Measurements from ENCODE around the gene GCN1.

The GCN1 gene

DNA sequence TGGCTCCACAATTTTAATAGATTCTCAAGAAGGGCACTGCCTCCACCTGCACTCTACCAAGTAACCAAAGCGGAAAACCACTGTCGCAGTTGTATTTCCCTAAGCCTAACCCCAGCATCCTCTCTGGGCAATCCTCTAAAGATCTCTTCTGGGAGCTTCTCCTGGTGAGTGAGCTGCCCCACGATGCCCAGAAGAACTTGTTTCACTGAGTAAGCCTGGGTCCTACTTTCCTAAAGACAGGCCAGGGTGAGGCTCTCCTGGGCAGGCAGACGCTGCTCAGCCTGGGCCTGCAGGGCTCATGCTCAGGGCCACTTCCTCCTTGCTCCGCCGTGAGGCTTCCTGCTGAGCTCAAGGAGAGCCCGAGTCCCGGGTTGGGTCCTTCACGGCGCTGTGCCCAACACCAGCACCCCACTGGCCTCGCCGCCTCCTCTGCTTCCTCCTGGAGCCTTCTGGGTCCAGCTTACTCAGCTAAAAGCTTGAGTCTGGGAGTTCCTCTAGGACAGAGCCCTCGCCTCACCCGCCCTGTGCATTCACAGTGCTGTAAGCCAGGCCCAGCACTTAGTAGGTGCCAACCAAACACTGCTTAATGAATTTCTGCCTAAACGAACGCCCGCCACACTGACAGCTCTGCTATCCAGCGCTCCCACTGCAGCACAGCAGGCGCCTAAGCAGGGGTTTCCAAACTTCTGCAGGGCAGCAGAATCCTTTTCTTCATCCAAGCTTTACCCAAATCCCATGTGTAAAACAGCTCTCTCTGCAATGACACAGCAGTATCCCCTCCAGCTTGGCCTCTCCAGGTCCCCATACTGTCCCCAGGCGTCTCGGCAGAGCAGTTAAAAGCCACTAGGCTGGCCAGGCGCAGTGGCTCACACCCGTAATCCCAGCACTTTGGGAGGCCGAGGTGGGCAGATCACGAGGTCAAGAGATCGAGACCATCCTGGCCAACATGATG, 83.7 kb downstream of the GCN1 start:
- no peak for DNase-seq

DNA sequence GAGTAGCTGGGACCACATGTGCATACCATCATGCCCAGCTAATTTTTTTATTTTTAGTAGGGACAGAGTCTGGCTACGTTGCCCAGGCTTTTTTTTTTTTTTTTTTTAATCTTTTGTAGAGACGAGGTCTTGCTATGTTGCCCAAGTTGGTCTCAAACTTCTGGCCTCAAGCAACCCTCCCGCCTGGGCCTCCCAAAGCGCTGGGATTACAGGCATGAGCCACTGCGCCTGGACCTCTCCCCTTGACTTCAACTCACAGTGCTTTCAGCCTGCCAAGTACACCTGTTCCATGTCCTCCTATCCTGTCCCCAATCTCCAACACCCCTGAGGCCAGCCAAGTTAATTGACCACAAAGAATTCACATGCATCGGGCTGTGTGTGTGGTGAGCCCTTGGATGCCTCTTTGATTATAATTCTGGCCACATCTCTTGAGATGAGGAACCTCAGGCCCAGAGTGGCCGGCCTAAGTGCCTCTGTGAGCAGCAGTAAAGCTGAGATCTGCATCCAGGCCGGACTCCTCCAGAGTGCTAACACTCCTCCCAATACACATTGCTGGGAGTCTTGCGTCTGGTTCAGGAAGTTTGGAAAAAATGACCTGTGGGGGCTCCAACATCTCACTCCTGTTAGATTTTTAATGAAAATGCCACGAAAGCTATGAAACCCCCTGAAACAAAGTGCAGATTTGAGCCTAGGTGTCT, 84.8 kb downstream of the GCN1 start:
- no peak for DNase-seq

DNA sequence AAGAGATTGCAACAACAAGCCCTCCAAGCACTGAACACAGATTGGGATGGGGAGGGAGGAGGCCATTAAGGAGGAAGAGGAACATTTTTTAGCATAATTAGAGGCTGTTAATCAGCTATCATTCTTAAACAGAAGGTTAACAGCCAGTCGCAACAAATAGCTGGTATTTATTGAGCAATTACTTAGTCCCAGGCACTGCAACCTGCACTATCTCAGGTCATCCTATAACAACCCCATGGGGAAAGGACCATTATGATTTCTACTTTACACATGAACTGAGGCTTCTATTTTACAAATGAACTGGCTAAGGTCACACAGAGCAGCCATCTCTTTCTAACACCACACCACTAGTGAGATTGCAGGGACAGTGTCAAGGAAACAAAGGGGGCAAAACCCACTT, 88.4 kb downstream of the GCN1 start:
- DNase-seq: no peak

DNA sequence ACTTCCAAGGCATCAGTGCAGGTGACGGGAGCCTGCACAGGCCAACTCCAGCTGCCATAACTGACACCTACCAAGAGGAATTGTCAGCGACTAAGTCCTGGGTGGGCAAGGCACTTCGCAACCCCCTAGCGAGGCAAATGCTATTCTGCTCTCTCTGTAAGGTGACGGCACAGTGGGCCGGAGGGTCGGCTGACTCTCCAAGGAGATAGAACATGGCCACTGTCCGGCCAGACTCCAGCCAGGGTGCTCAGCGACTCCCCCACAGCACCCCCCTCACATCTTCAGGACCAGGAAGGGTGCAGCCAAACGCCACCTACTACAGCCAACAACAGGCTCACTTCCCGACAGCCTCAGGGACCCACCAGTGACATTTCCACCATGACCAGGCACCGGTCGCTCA, 91.1 kb downstream of the GCN1 start:
- DNase-seq: no peak

DNA sequence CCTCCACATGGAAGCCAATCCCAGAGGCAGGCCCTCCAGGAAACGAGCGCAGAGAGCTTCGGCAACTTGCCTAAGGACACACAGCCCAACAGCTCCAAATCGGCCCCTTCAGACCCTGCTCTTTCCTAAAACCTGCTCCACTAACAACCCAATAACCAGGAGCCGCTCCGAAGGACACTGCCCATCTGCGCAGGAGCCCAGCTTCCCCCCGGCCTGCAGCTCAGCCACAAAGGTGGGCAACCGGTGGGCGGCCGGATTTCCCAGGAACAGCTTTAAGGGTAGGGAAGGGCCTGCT, 91.5 kb downstream of the GCN1 start:
- no peak for DNase-seq

DNA sequence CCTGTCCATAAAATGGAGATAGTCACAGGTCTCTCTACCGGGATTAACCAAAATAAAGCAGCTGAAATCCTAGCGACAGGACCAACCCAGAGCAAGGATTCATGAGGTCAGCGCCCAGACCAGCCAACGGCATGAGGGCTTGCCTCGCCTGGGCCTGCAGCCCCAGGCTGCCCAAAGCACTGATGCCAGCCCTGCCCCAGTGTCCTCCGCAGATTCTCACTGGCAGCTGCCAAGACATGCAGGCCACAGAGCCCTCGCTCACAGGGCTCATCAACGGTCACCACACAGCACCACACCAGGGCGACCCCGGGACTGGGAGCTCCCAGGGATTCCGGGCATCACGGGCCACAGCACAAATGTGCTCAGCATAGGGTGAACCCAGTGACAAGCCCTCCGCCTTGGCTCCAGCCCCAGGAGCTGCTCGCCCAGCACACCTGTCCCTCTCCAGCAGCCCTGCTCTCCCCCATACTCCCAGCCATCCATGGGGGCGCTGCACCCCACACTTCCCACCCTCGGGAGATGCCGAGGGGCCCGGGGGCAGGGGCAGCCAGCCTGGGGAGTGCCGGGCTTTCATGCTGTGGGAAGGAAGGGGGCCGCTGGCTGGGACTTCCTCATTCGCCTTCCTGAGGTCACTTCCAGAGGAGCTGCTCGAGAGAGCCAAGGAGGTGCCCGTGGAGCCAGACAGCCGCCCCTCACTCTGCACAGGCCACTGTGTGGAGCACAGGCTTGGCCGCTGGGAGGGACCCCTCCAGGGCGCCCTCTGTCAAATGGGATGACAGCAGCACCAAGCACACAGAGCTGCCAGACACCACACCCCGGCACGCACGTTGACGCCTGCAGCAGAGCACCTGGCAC, 92.1 kb downstream of the GCN1 start:
- DNase-seq: no peak

DNA sequence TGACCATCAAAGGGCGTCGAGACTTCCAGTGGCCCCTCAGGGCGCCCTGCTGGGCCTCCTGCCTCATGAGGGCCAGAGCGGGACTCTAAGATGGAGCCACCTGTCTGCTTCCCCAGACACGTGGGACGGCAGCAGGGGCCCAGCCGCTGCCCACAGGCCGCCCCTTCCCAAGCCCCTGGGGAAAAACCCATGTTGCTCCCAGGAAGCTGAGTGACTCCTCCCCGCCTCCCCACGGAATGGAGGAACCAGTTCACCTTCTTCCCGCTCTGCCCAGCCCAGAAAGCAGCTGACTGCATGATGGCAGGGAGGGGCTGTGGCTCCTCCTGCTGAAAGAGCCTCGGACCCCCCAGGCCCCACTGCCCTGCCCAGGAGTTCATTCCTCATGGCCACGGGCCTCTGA, 92.9 kb downstream of the GCN1 start:
- DNase-seq: no peak

DNA sequence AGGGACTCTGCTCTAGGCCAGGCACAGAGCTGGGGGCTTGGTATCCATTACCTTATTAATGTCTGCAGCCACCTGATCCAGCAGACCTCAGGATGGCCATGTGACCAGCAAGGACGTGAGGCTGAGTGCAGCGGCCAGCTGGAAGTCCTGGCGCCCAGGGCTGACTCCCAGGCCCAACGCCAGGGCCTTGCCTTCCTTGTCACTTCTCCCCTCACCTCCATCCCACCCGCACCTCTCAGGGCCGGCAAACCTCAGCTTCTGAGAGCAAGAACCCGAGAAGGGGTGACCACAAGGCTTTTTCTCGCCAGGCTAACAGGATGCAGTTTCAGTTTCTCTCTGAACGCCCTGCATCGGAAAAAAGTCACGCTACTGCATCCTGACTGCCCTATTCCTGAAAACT, 93.3 kb downstream of the GCN1 start:
- no peak for DNase-seq

DNA sequence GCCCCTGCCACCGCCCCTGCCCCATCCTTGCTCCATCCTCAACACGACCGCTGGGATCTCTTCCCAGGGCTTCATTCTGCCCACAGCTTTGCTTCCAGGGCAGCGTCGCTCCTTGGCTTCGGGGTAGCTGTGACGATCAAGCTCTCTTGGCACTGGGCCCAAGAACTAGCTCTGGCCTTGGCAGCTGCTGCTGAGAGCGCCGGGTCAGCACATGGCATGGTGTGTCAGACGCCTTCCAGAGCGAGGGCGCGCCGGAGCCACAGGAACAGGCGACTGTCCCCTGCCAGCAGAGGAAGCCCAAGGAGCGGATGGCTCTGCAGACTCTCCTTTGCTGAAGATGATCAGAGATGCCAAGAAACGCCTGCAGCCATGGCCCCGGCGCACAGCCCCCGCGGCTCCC, 93.9 kb downstream of the GCN1 start:
- DNase-seq: no peak

DNA sequence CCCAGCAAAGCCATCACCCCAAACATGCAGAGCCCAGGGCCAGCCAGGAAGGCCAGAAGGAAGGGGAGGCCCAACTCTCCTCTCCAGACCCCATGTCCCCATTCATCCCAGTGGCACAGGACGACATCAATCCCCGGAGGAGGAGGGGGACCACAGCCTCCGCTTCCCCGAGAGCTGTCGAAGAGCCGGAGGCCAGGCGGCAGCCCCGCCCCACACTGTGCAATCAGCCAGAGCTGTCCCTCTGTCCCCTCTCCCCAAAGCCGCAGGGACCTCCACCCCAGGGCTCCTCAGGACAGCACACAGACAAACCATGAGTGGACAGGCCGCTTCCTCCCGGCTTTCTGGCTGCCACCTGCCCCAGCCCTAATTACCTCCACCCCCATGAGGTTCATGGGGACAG, 94.8 kb downstream of the GCN1 start:
- no peak for DNase-seq

DNA sequence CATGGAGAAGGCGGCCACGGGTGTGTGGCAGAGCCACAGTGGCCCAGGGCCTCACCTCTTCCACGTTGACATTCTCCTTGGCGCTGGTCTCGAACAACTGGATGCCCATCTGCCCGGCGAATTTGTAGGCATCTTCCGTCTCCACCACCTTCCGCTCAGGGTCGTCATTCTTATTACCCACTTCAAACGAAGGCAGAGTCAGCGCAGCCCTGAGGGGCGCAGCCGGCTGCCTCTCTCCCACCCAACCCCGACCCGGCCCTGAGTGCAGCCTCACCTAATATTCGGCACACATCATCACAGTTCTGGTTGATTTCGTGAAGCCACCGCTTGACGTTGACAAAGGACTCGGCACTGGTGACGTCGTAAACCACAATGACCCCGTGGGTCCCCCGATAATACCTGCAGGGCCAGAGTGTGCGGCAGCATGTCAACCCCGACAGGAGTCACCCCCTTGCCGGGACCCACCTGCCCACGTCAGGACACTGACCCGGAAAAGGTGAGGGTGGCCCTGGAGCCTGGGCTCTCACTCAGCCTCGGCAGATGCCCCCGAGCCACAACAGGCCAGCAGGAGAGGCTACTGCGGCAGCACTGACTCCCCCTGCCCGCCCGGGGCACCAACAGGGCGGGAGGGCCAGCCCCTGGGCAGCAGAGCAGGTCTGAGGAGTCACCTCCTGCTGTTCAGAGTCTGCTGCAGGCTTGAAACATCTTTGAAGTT, 95.6 kb downstream of the GCN1 start:
- no peak for DNase-seq

DNA sequence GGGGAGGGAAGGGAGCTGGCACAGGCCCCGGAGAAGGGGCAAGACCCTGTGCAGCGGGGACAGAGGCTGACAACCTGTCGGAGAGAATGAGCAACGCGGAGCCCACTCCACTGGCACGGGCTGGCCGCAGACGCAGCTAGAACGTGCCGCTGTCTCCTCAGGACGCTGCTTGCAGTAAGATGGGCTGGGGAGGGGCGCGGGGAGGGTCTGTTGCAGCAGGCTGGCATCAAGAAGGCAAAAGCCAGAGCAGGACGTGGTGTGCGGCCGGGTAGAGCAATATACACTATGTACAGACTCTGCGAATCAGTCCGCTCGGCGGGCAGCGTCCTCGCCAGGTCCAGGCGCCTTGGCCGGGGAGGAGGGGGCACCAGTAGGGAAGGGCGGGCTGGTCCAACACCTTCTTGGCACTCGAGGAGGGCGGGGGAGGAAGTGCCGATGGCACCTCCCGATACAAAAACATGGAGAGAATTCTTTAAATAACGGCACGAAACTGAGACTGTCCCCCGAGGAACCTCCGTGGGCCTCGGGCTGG, 97.8 kb downstream of the GCN1 start:
- DNase-seq: no peak

DNA sequence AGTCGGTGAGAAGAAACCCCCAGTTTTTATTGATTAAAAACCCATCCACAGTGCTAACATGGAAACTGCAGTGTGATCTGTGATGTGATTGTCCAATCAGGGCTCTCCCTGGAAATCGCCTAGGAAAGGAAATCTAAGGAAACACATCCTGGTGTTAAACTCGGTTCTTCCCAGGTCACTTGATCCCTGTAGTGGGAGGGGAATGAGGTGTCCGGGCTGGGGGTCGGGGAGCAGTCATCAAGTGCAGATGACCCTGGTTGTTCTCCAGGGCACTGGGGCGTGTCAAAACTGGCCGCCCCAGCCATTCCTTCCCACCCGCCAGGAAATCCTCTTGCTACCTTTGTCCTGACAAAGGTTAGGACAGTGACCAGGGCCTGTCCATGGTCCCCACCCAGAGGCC, 98.8 kb downstream of the GCN1 start:
- no peak for DNase-seq

DNA sequence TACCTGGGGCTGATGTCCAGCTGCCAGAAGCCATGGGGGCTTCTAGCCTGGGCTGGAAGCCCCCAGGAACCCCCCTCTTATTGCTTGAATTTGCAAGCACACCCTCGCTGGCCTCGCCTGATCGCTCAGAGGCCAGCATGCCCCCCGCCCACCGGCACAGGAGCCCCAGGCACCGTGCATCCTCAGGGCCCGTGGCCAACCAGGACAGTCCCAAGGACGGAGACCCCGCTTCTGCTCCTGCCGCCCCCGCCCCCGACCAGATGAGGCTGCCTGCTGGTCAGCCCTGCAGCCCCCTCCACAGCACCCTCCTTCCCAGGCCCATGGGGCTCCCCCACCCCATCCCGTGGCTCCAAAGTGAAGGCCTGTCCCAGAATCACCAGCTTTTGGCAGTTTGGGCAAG, 99.2 kb downstream of the GCN1 start:
- DNase-seq: no peak

DNA sequence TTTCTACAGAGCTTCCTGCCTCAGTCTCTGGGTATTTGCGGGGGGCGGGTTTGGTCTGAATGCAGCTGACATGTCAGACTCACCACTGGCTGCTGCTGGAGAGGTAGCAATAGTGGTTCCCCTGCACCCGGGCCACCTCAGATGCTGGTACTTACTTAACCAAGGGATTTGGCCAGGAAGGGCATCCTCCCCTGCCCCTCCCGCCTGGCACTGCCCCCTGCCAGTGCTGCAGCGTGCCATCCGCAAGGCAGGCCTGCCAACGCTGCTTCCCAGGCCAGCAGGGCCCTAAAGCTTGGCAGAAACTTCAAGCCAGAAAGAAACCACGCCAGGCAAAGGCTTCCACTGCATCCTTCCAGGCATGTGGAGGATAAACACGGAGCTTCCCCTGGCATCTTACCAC, 100.0 kb downstream of the GCN1 start:
- no peak for DNase-seq

DNA sequence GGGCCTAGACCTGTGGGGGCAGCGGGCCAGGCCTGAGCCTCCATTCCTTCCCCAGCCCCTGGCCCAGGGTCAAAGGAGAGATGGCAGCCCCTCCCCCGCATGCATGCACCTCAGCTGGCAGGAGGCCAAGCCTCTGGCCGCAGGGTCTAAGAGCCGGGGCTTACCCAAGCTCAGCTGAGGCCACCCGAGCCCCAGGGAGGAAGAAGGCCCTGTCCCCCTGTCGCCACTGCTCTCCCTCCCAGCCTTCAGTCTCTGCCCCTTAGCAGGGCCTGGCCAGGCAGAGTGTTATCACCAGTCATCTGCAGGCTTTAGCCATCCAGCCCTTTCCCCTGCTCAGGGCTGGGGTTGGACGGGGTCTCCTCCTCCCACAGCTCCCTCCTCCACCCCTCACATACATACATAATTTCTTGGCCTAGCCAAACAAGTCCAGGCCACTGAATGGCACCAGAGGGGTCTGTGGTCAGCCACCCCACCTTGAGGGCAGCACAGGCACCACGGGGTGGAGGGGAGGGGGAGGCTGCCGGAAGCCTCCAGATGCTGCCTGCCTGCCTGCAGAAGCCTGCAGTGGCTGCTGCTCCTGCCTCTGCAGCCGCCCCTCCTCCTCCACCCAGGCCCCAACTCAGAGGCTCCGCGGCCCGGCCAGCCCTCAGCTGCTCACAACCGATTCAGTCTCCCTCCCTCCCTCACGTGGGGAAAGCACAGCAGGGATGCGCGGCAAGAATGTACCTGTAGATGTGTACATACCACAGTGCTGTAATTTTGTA, 100.7 kb downstream of the GCN1 start:
- no peak for DNase-seq

DNA sequence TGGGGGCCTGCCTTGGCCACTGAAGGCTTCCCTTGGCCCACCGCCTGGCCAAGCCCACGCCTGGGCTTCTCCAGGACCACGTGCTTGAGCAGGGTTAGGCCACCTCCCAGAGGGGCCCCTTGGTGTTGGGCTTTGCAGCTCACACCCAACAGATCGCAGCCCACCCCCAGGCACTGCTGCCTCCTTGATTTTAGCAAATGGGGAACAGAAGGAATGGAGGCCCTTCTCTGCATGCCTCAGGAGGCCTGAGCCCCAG, 101.3 kb downstream of the GCN1 start:
- DNase-seq: no peak

DNA sequence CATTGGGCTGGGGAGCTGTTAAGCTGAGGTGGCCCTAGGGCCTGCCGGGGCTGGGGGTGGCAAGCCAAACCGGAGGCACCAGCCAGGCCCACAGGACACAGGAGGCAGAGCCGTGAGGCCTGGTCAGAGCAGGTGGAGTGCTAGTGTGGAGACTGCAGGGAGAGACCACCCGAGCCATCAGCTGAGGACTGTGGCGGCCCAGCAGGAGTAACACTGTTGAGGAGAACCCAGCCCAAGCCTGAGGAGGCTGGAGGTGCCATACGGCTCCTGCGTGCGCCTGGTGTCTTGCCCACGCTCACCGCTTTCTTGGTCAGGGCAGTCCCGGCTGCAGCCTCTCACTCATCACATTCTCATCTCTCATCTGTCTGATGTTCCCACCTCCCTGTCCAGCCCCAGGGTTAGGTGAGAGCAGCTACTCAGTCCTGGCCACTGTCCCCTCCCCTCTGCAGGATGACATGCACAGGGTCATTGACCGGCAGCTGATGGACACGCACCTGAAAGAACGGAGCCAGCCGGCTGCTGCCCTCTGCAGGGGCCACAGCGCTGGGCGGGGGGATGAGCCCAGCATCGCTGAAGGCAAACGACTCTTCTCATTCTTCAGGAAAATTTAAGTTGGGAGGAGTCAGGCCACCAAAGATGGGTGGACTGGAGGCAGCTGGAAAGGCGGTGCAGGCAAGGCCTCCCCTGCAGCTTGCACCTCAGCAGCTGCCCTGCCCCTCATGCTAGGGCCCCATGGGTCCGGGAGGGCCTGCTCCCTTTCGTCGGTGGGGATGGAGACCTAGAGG, 101.8 kb downstream of the GCN1 start:
- DNase-seq: no peak

DNA sequence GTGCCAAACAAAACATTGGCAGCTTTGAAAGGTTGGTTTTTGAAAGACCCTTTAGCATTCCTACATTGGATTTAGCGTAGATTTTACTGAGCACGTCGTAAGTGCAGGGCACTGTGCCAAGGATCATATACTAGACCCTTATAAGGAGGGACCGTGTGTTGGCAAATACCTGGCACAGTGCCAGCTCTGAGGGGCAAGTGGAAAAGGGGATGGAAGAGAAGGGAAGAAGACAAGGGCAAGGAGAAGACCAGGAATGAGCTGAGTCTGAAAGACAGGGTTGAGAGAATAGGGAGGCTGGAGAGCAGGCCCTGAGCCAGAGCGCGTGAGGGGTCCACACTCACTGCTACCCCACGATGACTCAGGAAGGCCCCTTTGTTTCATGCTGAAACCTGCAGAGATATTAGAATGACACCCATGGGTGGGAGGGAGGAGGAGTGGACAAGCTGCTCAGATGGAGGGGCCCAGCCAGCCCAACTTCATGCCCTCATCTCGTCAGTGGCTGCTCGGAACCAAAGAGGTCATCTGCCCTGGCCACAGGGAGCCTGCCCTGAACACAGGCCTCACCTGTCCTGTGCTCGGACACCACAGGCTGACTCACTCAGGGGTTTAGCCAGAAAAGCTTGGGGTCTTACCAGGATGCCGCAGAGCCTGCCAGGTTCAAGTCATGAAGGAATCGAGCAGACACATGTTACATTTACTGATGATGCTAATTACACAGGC, 103.0 kb downstream of the GCN1 start:
- no peak for DNase-seq

DNA sequence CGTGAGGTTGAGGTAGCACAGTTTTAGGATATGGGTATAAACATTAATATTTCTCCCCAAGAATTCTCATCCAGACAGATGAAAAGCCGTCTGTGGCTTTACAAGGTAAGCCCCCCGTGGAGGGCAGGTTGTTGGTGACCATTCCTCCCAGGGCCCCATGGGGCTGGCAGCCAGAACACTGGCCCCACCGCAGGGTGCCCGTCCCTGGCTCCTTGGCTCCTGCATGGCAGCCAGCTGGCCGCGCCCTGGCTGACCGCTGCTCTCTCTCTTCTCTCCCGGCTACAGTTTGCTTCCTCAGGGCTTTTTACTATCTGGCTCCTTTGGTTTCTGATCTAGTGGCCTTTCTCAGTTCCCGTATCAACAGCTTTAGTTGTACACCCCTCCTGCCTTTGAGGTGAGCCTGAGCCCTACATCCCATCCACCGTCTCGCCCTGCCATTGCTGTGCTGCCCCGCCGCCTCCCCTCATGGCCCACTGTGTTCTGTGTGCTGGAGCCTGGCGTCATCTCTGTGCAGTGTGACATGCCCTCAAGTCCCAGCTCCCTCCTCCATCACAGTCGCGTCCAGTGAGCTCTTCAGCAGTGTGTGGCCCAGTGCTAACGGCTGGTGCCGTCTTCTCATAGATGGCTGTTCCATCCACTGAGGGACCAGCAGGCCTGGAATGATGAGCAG, 103.8 kb downstream of the GCN1 start:
- no peak for DNase-seq

Data from NCI-H226 (cell line).